ENCODE data around the gene TPTE2.
"Not testable (repeated sequence)": the region's sequence is repeated elsewhere in the genome, so short reads cannot be mapped to it uniquely, and the experiment has no call there.

GRCh38 chr13:19557287-19557686 lies 4.0 kb downstream of the TPTE2 start:
- TF ChIP-seq, protein P1, sequence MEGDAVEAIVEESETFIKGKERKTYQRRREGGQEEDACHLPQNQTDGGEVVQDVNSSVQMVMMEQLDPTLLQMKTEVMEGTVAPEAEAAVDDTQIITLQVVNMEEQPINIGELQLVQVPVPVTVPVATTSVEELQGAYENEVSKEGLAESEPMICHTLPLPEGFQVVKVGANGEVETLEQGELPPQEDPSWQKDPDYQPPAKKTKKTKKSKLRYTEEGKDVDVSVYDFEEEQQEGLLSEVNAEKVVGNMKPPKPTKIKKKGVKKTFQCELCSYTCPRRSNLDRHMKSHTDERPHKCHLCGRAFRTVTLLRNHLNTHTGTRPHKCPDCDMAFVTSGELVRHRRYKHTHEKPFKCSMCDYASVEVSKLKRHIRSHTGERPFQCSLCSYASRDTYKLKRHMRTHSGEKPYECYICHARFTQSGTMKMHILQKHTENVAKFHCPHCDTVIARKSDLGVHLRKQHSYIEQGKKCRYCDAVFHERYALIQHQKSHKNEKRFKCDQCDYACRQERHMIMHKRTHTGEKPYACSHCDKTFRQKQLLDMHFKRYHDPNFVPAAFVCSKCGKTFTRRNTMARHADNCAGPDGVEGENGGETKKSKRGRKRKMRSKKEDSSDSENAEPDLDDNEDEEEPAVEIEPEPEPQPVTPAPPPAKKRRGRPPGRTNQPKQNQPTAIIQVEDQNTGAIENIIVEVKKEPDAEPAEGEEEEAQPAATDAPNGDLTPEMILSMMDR (IDR thresholded peaks at IDR 0.05; ENCODE audit: low read depth, low read length, missing input control): not testable (repeated sequence)
- TF ChIP-seq RXRA (IDR thresholded peaks at IDR 0.05); TAF1 (conservative IDR thresholded peaks at IDR 0.05); FOXA2 (IDR thresholded peaks at IDR 0.05); YY1 (IDR thresholded peaks at IDR 0.05); SP1 (IDR thresholded peaks at IDR 0.05); HNF4G (IDR thresholded peaks at IDR 0.05); JUND (IDR thresholded peaks at IDR 0.05); MAX (IDR thresholded peaks at IDR 0.05); NR2F2 (IDR thresholded peaks at IDR 0.05): not testable (repeated sequence)
- TF ChIP-seq, protein P2, sequence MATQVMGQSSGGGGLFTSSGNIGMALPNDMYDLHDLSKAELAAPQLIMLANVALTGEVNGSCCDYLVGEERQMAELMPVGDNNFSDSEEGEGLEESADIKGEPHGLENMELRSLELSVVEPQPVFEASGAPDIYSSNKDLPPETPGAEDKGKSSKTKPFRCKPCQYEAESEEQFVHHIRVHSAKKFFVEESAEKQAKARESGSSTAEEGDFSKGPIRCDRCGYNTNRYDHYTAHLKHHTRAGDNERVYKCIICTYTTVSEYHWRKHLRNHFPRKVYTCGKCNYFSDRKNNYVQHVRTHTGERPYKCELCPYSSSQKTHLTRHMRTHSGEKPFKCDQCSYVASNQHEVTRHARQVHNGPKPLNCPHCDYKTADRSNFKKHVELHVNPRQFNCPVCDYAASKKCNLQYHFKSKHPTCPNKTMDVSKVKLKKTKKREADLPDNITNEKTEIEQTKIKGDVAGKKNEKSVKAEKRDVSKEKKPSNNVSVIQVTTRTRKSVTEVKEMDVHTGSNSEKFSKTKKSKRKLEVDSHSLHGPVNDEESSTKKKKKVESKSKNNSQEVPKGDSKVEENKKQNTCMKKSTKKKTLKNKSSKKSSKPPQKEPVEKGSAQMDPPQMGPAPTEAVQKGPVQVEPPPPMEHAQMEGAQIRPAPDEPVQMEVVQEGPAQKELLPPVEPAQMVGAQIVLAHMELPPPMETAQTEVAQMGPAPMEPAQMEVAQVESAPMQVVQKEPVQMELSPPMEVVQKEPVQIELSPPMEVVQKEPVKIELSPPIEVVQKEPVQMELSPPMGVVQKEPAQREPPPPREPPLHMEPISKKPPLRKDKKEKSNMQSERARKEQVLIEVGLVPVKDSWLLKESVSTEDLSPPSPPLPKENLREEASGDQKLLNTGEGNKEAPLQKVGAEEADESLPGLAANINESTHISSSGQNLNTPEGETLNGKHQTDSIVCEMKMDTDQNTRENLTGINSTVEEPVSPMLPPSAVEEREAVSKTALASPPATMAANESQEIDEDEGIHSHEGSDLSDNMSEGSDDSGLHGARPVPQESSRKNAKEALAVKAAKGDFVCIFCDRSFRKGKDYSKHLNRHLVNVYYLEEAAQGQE (IDR thresholded peaks at IDR 0.05): not testable (repeated sequence)
- TF ChIP-seq, protein P3, sequence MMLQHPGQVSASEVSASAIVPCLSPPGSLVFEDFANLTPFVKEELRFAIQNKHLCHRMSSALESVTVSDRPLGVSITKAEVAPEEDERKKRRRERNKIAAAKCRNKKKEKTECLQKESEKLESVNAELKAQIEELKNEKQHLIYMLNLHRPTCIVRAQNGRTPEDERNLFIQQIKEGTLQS (IDR thresholded peaks at IDR 0.05): not testable (repeated sequence)
- TF ChIP-seq, protein P4, sequence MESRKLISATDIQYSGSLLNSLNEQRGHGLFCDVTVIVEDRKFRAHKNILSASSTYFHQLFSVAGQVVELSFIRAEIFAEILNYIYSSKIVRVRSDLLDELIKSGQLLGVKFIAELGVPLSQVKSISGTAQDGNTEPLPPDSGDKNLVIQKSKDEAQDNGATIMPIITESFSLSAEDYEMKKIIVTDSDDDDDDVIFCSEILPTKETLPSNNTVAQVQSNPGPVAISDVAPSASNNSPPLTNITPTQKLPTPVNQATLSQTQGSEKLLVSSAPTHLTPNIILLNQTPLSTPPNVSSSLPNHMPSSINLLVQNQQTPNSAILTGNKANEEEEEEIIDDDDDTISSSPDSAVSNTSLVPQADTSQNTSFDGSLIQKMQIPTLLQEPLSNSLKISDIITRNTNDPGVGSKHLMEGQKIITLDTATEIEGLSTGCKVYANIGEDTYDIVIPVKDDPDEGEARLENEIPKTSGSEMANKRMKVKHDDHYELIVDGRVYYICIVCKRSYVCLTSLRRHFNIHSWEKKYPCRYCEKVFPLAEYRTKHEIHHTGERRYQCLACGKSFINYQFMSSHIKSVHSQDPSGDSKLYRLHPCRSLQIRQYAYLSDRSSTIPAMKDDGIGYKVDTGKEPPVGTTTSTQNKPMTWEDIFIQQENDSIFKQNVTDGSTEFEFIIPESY (IDR thresholded peaks at IDR 0.05): not testable (repeated sequence)

All from liver (tissue), 3 donors.